Eye (tissue), 1 donor: ENCODE data around the gene TMEM198.

Experiments
- DNase-seq: peaks from one replicate; pipeline ENCODE4 v3.0.0-alpha.2; 2015

Gene TMEM198

DNA sequence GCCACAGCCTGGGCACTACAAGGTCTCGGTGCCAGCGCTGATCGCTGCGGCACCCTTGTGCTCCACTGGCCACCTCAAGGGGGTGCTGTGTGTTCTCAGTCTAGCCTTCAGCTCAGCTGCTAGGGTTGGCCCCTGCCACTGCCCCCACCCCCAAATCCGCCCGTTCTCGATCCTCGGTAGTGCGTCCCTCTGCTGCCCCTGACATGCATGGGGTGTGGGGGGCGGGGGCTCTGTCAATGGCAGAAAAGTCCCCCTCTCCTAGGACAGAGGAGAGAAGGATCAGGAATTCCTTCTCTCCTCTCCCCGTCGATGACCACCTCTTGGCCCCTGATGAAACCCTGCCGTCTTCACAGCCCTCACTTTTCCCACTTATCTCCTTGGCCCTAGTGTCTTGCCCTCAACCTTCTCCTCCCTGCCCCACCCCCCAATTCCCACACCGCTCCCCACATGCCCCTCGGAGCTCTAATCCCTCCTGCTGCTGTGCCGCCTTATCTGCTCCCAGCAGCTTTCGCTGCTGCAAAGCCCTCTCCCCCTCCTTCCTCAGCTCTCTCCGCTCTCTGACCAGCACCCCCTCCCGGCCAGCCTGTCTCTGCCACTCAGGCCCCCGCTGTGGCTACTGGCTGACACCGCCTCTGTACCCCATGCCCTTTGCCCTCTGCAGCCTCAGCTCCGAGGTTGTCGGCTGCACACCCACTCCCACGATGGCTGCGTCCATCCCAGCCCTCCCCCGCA lies 33.9 kb upstream of the TMEM198 start:
- DNase-seq = peak; percentile 87

DNA sequence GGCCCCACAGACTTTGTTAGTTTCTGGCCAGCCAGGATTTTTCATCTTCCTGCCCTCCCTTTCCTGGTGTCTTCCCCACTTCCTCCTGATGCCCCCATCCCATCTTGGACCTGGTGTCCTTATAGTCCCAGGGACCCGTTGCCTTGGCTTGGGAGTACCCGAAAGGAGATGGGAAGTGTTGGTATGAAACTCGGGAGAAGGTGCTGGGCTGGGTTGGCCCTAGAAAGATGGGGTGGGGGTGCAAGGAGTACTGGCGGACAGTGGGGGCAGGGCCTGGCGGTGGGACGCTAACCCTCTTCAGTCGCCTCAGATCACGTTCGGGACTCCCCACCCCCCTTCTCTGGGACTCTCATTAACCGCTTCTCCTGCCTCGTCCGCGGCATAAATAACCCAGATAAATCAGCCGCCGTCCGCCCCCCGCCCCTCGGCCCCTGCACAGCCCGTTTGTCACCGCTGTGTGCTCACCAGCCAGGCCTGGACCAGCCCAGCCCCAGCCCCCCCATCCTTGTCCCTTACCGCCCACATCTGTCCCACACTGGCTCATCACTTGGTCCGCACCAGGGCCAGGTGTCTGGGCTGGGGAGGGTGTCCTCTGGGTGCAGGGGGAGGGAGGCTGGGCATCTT lies 33.2 kb upstream of the TMEM198 start:
- peak; percentile 65 for DNase-seq

DNA sequence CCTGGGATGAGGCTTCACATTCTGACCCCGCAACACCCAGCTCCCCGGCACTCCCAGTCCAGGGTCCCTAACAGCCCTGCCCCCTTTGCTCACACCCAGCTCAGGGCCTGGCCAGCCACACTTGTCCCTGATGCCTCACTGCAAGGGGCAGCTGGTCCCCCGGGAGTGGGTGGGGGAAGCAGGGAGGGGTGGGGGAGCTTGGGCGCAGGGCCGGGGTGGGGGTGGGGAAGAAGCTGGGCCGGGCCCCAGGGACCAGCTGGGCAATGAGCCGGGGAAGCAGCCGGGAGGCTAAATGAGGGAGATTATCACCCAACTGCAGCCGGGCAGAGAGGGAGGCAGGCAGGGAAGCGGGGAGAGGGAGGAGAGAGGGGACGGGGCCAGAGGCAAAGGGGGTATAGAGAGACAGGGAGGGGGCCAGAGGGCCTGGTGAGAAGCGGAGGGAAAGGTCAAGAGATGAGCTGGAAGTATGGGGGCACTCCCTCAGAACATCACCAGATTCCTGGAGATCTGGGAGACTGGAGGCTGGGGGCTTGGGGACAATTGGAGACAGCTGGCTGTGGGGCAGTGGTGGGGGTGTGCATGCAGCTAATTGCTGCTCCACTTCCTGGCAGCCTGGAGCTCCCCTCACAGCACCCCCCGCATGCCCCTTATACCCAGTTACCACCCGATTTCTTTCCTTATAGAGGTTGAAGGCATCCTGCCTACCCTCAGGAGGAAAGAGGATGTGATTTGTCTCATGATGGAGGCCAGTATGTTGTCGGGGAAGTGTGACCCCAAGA lies 32.1 kb upstream of the TMEM198 start:
- peak; percentile 76 for DNase-seq

DNA sequence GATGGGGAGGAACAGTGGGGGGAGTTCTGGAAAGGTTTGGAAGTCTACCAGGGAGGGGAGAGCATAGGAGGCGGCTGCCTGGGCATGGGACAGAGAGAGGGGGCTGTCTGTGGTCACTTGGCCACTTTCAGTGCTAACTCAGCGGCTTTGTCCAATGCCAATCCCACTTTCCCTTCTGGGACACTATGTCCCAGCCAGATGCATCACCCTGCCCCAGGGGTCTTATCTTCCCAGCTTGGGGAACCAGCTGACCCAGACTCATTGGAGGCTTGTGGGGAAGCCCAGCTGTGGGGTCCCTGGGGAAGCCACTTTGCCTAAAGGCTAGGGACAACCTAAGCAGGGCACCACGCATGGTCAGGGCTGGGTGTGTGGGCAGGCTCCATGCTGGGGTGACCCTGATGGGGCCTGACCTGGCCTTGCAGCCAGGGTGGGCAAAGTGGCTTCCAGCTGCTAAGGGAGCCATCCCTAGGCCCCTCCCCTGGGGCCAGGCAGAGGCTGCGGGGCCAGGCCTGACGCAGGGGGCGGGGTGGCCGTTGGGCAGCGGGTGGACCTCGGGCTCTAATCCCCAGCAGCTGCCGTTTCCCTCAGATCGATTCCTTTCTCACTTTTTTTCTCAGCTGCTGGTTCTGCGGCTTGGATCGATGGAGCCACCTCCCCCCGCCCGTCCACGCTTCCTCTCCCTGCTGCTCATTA lies 31.2 kb upstream of the TMEM198 start:
- peak; percentile 85 for DNase-seq

DNA sequence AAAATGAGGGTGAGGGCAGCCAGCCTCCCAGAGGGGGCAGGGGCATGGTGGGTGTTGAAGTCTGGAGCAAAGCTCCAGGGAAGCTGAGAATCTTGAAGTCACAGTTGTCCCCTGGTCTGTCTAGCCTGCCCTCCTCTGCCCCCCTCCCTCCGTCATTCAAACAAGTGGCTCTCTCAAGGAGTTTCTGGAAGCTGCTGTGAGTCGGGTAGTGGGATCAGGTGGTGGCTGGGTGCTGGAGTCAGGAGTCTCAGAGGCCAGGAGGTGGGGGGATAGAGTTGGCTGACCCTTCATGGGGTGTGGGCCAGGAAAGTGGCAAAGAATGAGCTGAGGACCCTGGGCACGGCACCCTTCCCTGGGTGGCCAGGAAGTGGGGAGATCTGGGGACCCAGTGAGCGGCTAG lies 30.0 kb upstream of the TMEM198 start:
- peak; percentile 72 for DNase-seq

DNA sequence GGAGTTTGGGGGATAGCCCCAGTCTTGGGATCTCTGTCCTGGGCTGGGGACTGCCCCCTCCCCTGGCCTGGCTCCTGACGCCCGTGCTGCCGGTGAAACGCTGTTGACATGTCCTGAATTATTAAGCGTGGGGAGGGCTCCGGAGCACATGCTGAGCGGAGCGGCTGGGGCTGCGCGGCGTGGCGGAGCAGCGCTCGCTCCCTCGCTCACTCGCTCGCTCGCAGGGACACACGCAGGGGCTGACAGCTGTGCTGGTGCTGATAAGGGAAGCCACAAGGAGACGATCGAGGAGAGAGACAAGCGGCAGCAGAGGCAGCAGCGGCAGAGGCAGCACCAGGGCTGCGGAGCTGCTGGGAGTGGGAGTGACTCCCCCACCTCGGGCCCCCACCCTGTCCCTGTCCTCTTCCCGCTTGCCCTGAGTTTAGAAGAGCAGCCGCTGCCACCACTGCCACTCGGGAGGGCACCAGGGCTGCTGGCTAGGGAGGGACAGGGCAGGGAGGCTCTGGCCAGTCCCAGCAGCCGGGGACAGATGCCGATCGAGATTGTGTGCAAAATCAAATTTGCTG lies 29.5 kb upstream of the TMEM198 start, which contains the start of gene ASIC4:
ASIC4 (plus strand) TSS at position 287 of the 566 bp plus-strand sequence; CDS start at position 530, 243 bp downstream.
- peak; percentile 84 for DNase-seq

DNA sequence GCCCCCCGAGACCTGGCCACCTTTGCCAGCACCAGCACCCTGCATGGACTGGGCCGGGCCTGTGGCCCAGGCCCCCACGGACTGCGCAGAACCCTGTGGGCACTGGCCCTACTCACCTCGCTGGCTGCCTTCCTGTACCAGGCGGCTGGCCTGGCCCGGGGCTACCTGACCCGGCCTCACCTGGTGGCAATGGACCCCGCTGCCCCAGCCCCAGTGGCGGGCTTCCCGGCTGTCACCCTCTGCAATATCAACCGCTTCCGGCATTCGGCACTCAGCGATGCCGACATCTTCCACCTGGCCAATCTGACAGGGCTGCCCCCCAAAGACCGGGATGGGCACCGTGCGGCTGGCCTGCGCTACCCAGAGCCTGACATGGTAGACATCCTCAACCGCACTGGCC lies 29.0 kb upstream of the TMEM198 start:
- DNase-seq = no peak

DNA sequence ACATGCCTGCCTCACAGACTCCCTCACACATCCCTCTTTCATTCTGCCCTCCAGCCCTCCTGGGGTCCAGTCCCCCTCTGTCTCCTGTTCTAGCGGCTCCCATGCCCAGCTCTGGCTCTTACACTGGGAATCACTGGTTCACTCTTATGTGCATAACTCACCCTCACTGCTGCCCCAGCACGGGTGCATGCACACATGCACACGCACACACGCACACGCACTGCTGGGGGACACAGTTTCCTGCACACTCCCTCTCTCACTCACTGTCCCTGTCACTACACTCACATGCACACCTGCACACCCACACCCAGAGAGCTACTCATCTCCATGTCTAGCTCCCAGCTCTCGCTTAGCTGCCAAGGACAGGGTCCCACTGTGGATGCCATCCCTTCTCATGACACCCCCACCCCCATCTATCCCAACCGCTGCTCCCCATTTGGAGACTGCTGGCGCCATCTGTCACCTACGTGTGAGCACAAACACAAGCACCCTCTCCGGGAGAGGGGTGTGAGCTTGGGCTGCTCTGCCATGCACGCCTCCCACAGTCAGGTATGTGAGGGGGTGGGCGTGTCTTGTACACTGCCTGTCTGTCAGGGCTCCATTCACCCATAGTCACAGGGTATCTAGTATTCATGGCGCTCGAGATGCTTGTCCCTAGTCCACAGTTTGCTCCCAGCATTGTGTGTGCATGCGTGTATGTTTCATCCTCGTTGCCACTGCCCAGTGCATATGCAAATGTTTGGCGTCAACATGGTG lies 27.8 kb upstream of the TMEM198 start:
- no peak for DNase-seq

DNA sequence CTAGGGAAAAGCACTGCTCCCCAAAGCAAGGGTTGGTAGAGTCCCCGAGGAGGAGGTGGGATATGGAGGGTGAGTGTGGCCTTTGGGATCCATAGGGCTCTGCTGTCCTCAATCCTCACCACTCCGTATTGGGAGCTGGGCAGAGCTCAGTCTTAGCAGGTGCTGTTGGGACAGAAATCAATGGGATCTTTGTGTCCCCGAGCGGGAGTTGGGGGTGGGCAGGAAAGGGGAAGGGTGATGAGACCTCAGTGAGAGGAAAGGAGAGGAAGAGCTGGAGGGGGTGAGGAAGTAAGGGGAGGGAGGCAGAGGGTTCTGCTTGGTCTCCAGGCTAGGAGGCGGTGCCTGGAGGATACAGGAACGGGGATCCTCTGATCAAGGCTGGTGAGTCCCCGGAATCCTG lies 26.9 kb upstream of the TMEM198 start:
- no peak for DNase-seq

DNA sequence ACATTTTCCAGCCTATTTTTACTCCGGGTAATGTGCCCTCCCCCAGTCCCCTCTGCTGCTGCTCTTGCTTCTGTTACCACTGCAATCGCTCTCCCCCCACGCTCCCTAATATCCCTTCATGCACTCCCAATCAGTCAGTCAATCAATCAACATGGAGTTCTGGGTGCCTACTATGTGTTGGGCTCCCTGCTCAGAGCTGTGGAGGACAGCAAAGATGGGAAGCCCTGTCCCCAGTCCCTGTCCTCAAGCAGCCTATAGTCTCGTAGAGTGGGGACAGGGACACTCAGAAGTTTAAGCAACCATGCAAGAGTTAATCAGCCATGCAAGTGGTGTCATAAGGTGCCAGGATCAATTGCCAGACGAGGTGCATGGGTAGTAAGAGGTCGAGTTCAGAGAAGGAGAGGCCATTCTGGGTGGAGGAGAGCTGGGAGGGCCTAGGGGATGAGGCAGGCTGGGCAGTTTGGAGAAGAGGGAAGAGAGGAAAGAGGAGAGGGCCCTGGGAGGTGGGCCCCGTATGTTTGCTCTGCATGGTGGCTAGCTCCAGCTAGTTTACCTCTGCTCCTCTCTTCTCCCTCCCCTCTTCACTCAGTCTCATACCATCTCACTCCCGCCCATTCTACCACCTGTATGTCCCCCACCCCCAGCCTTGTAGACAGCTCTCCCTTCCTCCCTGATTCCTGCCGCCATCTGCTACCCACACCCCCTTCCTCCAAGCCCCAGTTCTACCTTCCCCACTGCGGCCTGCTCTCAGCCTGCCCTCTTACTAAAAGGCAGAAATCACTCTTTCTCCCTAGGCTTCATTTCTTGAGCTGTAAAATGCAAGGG lies 25.7 kb upstream of the TMEM198 start:
- DNase-seq = no peak

DNA sequence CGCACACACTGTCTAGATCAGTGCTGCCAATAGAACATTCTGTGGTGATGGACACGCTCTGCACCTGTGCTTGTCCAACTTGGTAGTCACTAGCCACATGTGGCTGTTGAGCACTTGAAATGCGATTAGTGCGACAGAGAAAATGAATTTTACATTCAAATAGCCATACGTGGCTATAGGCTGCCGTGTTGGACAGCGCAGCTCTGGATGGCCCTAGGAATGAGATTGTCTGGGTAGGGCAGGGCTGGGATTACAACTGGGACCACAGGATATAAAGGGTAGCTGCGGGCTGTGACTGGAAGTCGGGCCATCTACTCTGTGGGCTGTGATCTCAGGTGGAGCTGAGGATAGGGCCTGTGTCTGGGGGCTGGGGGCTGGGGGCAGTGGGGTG lies 24.3 kb upstream of the TMEM198 start:
- DNase-seq = peak; percentile 0

DNA sequence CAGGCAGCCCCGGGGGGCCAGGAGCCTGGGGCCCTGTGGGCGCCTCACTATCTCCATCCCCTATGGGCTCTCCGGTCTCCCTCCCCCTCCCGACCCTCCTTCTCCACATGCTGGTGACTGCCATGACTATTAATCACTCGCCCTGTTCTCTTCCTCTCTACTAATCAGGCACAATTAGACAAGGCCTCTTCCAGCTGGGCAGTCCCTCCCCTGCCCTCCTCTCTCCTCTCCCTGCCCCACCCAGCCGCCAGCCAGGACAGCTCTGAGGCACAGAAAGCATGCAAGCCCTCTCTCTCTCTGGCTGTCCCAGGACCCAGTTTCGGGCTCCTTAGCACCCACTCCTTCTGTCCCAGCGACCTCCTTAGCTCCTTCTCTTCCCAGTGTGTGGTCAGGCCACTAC lies 23.7 kb upstream of the TMEM198 start:
- DNase-seq = peak; percentile 65

DNA sequence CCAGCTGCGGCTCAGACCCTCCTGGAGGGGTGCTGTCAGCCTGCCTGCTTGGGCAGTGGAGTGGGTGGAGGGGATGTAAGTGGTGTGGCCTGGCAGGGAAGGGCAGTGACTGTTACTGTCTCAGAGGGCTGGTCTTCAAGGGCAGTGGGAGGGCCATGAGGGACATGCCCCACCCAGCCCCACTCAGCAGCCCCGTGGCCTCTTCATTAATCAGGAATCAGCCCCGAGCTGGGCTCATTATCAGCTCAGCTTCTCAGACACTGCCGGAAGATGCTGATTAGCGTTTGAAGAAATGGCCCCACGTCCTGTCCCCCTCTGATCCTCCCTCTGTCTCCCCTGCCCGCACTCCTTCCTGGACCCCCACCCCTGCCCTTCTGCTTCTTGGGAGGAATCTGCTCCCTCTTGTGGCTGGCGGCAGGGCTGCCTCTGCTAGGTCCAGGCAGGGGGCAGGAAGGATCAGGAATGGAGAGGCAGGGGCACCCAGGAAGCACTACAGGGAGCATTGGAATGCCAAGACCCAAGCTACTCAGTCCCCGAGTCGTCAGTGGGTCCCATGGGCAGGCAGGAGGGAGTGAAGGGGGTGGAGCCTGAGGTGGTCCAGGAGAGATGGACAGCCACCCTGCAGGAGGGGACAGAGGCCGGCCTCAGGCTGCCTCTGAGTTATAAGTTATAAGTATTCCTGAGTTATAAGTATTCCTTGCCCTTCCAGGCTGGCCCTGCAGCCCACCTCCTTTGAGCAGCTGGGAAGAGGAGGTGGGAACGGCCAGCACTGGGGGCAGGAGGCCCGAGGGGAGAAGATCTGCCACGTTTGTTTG lies 22.6 kb upstream of the TMEM198 start:
- peak; percentile 83 for DNase-seq

DNA sequence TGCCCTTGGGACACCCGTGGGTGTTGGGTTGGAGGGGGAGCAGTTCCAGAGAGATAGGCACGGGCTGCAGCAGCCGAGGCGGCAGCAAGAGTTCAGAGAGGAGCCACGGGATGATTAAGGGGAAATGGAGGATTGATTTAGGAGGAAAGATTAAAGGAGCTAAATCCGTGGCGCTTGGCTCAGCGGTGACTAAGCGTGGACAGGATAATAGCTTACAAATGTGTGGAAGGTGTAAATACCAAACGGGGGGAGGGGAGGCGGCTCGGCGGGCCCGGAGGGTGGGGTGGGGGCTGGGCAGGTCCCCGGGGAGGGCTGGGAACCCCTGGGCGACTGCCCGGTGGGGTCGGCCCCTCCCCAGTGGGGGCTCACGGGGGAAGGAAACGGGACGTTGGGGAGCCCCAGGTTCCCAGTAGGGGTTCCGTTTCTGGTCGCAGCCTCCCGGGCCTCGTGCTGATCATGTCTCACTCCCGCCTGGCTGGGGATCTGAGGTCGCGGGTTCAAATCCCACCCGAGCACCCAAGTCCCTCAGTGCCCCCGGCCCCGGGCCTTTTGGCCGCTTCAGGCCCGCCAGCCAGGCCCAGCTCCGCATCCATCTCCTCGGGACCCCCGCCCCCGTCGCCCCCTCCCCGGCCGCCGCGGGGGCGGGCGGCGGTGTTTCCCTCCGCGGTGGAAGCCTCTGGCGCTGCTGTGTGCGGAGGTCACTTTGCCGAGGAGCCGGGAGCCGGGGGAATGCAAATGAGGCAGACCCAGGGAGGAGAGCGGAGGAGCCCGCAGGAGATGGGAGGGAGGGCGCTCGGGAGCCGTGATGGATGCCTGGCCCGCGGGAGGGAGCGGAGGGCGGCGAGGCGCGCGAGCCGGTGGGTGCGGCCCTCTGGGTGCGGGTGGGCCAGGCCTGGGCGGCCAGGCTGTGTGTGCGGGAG lies 21.5 kb upstream of the TMEM198 start:
- DNase-seq = peak; percentile 83

DNA sequence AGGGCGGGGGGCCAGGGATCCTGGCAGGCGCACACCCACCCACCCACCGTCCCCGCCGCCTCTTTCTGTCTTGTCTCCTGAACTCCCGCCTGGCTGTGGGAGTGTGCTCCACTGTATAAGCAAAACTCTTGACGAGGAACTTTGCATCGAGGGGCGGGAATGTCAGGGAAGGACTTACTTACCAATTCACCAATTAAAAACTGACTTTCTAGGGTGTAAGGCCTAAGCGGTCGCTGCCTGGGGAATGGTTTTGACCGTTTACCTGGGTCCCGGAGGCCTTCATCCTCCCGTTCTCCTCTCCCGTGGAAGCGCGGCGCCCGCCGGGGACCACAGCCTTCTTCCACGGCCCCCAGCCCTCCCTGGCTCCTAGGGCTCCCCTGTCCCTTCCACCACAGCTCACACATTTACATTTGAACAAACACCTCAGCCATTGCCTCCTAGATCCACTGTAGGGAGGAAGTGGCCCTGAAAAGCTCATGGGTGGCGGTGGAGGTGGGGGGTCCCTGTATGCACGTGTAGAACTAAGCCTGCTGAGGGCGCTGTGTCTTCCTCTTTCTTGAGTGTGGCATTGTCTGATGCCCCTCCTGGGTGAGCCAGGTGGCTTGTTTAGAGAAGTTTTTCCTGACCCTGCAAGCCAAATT lies 20.7 kb upstream of the TMEM198 start:
- DNase-seq = no peak

DNA sequence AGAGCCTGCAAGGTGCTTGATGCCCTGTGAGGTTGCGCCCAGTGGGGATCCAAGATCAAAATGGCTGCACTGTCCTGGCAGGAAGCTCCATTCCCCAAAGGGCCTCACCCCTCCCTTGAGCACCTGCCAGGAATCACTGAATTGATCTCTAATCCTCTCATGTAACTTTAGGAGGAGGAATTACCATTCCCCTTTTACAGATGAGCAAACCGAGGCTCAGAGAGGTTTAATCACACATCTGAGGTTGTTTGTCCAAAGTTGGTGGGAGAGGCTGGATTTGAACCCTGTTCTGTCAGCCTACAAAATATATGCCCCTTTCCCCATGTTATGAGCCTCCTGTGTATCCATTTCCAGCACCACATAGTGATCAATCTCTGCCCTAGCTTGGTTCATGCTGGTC lies 19.0 kb upstream of the TMEM198 start:
- DNase-seq = no peak

DNA sequence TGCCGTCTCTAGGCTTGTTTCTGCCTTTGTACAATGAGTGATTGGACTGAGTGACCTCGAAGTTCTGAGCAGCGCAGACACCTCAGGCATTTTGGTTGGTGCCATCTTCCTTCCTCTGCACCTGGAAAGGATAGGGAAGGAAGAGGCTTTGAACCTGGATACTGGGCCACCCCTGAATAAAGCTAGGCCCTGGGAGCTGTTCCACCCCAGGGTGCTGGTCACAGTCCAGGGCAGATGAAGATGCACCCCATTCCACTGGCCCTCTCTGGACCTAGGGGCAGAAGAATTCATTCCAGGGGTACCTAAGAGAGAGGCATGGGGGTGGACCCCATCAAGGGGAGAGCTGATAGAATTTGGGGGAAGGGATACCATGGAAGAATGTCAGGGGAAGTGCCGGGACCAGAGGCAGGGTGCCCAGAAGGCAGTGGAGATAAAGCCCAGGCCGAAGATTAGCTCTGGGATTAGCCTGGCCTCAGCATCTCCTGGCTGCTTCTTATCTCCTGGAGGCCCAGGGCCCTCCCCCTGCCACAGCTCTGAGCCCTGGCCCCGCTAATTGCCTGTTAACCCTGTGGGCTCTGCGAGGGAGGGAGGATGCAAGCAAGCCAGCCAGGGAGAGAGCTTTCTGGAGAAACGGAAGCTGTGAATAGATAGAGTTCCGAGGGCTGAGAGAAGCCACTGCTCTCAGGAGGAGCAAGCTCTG lies 18.1 kb upstream of the TMEM198 start:
- DNase-seq = peak; percentile 84
